Kidney epithelial cell (primary cell): ENCODE data around the gene POLN. TPM values are rescaled to one million over a fixed set of nuclear protein-coding genes. Genes with fewer than 3 reads are reported as not detected.

Source experiments
- DNase-seq: peaks from one replicate; pipeline ENCODE4 v3.0.0-alpha.2; 2010; ENCODE audit warnings: low read depth
- H3K27me3 ChIP-seq: 2 replicates; pipeline ENCODE4 v1.6.0; 2011; ENCODE audit warnings: low read length; ENCODE audit not compliant: control insufficient read depth, insufficient read depth
- H3K36me3 ChIP-seq: 2 replicates; pipeline ENCODE4 v1.5.1; 2011; ENCODE audit warnings: low read length; ENCODE audit not compliant: control insufficient read depth, insufficient read depth
- H3K4me3 ChIP-seq: 2 replicates; pipeline ENCODE4 v1.5.1; 2011; ENCODE audit warnings: low read depth, mild to moderate bottlenecking, control low read depth, low read length
- total RNA-seq: library from RNA; depleted of rRNA; stranded (reverse); fragments of >200 nt; gene quantifications from 2 replicates; pipeline ENCODE4 v1.2.3, GENCODE V29; 2015
- TF ChIP-seq, protein P1 (sequence below): IDR thresholded peaks from 2 replicates; pipeline ENCODE4 v1.5.1; 2011; ENCODE audit warnings: mild to moderate bottlenecking, moderate library complexity, low read length, control low read depth, inconsistent platforms; ENCODE audit not compliant: insufficient read depth, poor library complexity, severe bottlenecking

Gene POLN
- total RNA-seq, 1 donor from 2014 or later = 0.38 TPM

DNA sequence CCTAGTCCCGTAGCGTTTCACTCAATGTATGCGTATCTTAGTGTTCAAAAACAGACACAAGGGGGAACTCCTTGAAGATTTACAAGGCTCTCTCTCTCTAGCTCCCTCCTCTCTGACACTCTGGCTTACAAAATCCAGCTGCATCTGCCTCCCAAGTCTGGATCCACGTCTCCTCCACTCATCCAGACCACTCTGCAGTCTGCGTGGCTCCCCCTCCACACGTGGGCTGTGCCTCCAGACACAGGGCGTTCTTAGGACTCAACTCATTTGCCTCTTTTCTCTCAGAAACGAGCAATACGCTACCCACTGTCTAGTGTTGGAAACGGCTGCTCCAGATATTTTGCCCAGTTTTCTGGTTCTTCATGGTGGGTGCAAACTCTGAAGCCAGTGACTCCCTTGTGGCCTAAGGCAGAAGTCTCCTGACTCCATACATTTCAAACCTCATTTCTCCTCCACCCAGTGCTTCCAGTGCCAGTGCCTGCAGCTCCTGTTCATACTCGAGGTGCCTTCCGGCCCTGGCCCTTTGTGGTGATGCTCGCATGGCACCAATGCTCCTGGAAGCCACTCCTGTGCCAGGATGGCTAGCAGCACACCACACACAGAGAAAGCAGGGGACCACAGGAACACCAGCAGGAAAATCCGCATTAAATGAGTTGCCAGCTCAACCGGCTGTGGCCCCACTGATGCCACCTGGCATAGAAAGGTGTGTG is 158.7 kb downstream of the POLN start:
- no peaks in the 10 kb centered on the region for H3K27me3 ChIP-seq
- no peaks in the 10 kb centered on the region for H3K36me3 ChIP-seq
- TF ChIP-seq, protein P1, sequence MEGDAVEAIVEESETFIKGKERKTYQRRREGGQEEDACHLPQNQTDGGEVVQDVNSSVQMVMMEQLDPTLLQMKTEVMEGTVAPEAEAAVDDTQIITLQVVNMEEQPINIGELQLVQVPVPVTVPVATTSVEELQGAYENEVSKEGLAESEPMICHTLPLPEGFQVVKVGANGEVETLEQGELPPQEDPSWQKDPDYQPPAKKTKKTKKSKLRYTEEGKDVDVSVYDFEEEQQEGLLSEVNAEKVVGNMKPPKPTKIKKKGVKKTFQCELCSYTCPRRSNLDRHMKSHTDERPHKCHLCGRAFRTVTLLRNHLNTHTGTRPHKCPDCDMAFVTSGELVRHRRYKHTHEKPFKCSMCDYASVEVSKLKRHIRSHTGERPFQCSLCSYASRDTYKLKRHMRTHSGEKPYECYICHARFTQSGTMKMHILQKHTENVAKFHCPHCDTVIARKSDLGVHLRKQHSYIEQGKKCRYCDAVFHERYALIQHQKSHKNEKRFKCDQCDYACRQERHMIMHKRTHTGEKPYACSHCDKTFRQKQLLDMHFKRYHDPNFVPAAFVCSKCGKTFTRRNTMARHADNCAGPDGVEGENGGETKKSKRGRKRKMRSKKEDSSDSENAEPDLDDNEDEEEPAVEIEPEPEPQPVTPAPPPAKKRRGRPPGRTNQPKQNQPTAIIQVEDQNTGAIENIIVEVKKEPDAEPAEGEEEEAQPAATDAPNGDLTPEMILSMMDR = no peak
- DNase-seq = no peak
- no peak overlapping the region for H3K4me3 ChIP-seq

DNA sequence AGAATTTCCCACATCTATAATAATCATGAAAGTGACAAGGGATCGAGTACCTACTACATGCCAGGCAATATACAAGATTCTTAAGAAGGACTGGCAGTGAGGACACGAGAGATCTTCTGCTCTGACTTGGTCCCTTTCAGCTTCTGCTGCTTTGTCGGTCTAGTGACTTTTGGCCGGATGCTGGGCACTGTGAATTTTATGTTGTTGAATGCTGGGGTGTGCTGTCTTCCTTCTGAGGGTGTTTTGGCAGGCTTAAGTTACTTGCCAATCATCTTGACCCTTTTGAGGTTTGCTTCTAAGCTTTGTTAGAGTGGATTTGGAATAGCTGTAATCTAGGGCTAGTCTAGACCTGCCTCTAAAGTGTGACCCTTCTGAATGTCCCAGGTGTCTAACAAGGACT is 159.3 kb downstream of the POLN start:
- Histone ChIP-seq H3K27me3 (no peaks in the 10 kb centered on the region), H3K4me3 (no peak overlapping the region), H3K36me3 (no peaks in the 10 kb centered on the region)
- TF ChIP-seq, protein P1 = no peak
- DNase-seq = no peak

DNA sequence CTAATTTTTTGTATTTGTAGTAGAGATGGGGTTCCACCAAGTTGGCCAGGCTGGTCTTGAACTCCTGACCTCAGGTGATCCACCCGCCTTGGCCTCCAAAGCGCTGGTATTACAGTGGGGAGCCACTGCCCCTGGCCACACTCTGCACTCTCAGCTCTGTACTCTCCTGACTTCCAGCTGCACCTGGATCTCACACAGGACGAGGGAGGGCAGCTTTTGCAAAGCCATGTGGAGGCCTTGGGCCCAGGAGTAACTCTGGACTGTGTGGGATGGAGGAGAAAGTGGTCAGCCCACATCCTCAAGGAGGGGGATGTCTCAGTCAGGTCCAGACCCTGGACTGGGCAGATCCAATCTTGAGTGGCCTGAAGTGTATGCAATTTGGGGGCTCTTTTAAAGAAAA is 159.8 kb downstream of the POLN start:
- Histone ChIP-seq H3K36me3 (no peaks in the 10 kb centered on the region), H3K27me3 (no peaks in the 10 kb centered on the region), H3K4me3 (no peak overlapping the region)
- TF ChIP-seq, protein P1 = no peak
- DNase-seq = no peak

DNA sequence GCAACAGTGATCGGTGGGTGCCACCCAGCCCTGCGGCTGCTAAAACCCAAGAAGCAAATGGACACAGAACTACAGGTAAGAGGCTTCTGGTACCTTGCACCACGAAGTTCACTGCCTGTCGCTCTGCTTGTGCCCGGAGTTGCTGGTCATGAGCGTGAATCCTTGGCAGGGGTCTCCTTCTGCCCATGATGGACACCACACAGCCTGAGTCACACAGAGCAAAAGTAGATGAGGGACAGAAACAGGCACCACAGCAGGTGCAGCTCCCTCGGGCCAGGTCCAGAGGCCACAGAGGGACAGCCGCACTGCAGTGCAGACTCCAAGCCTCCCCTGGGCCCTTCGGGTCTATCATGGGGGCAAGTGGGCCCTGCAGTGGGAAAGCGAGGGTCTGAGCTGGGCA is 160.4 kb downstream of the POLN start:
- Histone ChIP-seq H3K36me3 (no peaks in the 10 kb centered on the region), H3K27me3 (no peaks in the 10 kb centered on the region), H3K4me3 (no peak overlapping the region)
- no peak for DNase-seq
- TF ChIP-seq, protein P1 = no peak

DNA sequence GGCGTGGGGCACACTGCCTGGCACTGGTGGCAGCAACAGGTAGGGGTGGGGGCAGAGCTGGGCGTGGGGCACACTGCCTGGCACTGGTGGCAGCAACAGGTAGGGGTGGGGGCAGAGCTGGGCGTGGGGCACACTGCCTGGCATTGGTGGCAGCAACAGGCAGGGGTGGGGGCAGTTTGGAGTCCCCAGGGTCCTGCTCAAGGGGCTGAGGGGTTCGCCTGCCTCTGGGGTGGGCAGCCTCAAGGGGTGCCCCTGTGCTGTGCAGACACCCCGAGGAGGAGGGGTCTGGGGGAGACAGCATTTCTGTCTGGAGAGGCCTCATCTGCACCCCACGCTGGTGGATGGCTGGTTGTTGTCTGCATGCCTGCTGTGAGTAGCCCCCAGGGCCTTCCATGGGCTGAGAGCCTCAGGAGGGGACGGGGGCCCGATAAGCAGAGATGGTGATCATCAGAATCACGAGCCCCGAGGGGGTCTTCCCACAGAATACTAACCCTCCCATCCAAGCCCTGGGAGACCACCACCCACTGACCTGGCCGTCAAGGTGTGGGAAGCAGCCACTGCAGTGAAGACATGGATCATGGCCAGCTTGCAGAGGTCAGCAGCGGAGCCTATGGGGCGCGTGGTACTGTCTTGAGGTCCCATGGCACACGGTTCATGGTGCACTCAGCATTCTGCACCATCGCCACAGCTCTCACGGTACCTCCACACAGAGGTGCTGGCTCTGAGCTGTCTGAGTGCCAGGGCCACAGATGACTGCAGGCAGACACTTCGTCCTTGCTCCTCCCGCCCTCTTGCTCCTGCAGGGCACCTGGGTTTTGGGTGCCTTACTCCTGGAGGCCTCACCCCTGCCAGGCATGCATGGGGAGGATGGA is 161.3 kb downstream of the POLN start:
- DNase-seq = no peak
- Histone ChIP-seq H3K27me3 (no peaks in the 10 kb centered on the region), H3K36me3 (no peaks in the 10 kb centered on the region), H3K4me3 (no peak overlapping the region)
- TF ChIP-seq, protein P1 = no peak
